Measurements from ENCODE around the gene ME3.

The ME3 gene

DNA sequence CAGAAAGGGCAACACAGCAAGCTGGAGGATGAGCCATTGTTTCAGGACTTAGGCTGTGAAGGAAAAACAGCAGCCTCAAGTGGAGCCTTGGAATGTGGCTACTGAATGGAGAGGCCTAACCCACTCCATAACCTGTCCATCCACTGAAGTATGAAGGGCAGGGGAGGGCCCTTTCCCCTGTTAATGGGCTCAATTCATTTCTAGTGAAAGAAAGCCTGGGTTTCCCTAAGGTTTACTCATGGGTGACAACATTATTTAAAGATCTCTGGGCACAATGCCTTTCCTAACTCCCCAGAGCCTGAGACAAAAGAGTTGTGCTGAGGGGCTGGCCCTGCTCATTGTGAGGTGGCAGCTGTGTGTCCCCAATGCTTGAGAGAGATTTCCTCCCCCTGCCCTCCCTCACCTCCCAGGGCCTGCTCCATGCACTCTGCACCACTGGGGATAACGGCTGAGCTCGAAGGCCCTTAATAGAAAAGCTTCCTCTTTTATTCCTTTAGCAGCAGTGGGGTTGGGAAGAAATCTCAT lies 83.8 kb downstream of the ME3 start:
- Histone ChIP-seq H3K36me3 (ENCODE audit: control insufficient read depth in 2 of 2, insufficient read depth in 2 of 2, low read length in 2 of 2) (no peaks in the 10 kb centered on the region), H3K9me3 (ENCODE audit: control insufficient read depth in 2 of 2, low read length in 2 of 2) (no peaks in the 10 kb centered on the region), H3K27me3 (ENCODE audit: control insufficient read depth in 1 of 2, insufficient read depth in 2 of 2, low read length in 2 of 2) (no peaks in the 10 kb centered on the region), H3K4me1 (ENCODE audit: control insufficient read depth, insufficient read depth, low read length) (peaks cover 25% of the 10 kb centered on the region), H3K9ac (ENCODE audit: low read length in 2 of 2) (no peak overlapping the region), H3K4me3 (ENCODE audit: low read length in 2 of 2) (no peak overlapping the region), H3K27ac (ENCODE audit: low read length) (no peak overlapping the region)

DNA sequence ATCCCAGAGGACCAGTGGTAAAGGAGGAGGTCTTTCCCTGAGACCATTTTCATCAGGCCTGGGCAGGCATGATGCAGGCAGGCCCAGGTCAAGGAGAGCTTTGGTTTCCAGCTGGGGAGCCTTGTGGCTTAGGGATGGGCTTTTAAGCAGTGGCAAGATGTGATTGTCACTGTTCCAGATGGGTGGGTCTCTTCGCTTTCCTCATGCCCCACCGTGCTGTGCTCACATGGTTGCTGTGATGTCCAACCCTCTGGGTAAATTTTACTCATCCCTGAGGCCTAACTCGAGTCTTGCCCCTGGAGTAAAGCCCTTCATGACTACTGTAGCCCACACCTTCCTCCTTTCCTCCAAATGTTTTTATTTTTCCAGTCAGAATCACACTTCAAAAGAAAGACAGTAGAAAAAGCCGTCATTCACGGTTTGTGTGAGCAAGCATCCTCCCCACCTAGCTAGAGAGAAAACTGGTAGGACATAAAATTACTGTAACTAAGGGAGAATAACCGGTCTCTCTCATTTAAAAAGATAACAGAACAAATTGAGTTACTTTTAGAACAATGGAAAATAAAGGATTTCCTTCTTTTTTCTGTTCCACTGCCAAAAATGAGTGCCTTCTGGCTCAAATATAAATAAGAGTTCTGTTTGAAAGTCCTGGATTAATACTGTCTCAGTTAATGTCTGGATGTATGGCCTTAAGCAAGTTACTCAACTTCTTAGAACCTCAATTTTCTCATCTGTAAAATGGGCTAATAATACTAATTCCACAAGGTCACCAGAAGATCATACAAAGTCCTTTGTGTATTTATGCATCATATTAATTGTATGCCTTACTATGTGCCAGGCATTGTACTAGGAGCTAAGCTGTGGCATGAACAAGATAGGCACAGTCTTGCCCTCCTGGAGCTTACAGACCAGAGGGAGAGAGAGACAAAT lies 84.9 kb downstream of the ME3 start:
- H3K36me3 ChIP-seq (ENCODE audit: control insufficient read depth in 2 of 2, insufficient read depth in 2 of 2, low read length in 2 of 2): no peaks in the 10 kb centered on the region
- no peaks in the 10 kb centered on the region for H3K9me3 ChIP-seq (ENCODE audit: control insufficient read depth in 2 of 2, low read length in 2 of 2)
- no peaks in the 10 kb centered on the region for H3K27me3 ChIP-seq (ENCODE audit: control insufficient read depth in 1 of 2, insufficient read depth in 2 of 2, low read length in 2 of 2)
- peak overlapping the region in 1 of 2 donors; percentile 13 for H3K9ac ChIP-seq (ENCODE audit: low read length in 2 of 2)
- peaks cover 19% of the 10 kb centered on the region for H3K4me1 ChIP-seq (ENCODE audit: control insufficient read depth, insufficient read depth, low read length)
- H3K4me3 ChIP-seq (ENCODE audit: low read length in 2 of 2): no peak overlapping the region
- H3K27ac ChIP-seq (ENCODE audit: low read length): no peak overlapping the region

DNA sequence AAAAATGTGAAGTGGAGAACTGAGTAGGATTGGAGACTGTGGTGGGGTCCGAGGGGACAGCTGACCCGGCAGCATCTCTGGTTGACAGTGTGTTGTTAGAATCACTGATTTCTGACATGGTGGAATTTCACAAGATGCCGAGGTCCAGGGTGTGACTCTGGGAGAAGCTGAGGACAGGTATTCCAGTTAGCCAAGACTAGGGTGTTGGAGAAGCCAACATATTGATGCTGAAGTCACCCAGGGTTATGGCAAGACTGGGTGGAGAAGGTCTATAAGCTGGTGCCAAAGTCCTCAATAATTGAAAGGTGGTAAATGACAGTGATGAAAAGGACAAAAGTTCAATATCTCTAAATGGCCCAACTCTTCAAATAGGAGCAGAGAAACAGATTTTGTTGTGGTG lies 86.1 kb downstream of the ME3 start:
- Histone ChIP-seq H3K27ac (ENCODE audit: low read length) (no peak overlapping the region), H3K9me3 (ENCODE audit: control insufficient read depth in 2 of 2, low read length in 2 of 2) (no peaks in the 10 kb centered on the region), H3K27me3 (ENCODE audit: control insufficient read depth in 1 of 2, insufficient read depth in 2 of 2, low read length in 2 of 2) (no peaks in the 10 kb centered on the region), H3K9ac (ENCODE audit: low read length in 2 of 2) (no peak overlapping the region), H3K4me1 (ENCODE audit: control insufficient read depth, insufficient read depth, low read length) (peaks cover 16% of the 10 kb centered on the region), H3K4me3 (ENCODE audit: low read length in 2 of 2) (no peak overlapping the region), H3K36me3 (ENCODE audit: control insufficient read depth in 2 of 2, insufficient read depth in 2 of 2, low read length in 2 of 2) (no peaks in the 10 kb centered on the region)

DNA sequence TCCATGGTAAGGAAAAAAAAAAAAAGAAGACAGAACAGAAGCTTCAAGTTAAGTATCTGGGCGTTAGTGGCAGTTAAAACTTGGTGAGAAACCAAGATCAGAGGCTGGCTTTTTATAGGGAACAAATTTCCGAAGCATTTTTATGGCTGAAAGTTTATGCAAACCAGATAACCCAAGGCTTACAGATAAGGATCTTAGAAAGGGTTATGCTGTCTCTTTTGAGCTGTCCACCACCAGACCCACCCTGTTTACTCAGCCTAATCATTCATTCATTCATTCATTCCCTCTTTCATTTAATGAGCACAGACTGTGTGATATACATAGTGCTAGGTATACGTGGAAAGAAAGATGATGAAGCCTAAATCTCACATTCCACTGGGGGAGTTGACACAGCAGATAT lies 89.5 kb downstream of the ME3 start:
- Histone ChIP-seq H3K4me3 (ENCODE audit: low read length in 2 of 2) (no peak overlapping the region), H3K27me3 (ENCODE audit: control insufficient read depth in 1 of 2, insufficient read depth in 2 of 2, low read length in 2 of 2) (no peaks in the 10 kb centered on the region), H3K9ac (ENCODE audit: low read length in 2 of 2) (no peak overlapping the region), H3K9me3 (ENCODE audit: control insufficient read depth in 2 of 2, low read length in 2 of 2) (no peaks in the 10 kb centered on the region), H3K27ac (ENCODE audit: low read length) (no peak overlapping the region), H3K4me1 (ENCODE audit: control insufficient read depth, insufficient read depth, low read length) (peaks cover 15% of the 10 kb centered on the region), H3K36me3 (ENCODE audit: control insufficient read depth in 2 of 2, insufficient read depth in 2 of 2, low read length in 2 of 2) (no peaks in the 10 kb centered on the region)

DNA sequence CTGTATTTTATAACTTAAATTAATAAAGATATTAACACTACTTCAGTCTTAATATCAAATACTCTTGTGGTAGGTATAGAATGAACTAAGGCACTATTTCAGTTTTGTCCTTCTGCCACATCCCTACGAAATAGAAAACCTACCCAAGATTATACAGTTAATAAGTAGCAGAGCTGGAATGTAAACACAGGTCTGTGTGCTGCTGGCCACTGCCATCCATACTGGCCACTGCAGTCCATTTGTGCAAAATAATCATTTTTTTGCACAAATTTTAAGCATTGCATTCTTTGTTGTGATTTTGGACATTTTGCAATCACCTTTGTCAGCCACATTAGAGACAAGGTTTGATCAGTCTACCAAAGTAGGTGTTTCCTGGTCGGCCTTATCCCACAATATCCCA lies 91.9 kb downstream of the ME3 start:
- Histone ChIP-seq H3K9me3 (ENCODE audit: control insufficient read depth in 2 of 2, low read length in 2 of 2) (no peaks in the 10 kb centered on the region), H3K27ac (ENCODE audit: low read length) (no peak overlapping the region), H3K4me3 (ENCODE audit: low read length in 2 of 2) (no peak overlapping the region), H3K9ac (ENCODE audit: low read length in 2 of 2) (no peak overlapping the region), H3K27me3 (ENCODE audit: control insufficient read depth in 1 of 2, insufficient read depth in 2 of 2, low read length in 2 of 2) (no peaks in the 10 kb centered on the region), H3K36me3 (ENCODE audit: control insufficient read depth in 2 of 2, insufficient read depth in 2 of 2, low read length in 2 of 2) (no peaks in the 10 kb centered on the region), H3K4me1 (ENCODE audit: control insufficient read depth, insufficient read depth, low read length) (peaks cover 23% of the 10 kb centered on the region)

DNA sequence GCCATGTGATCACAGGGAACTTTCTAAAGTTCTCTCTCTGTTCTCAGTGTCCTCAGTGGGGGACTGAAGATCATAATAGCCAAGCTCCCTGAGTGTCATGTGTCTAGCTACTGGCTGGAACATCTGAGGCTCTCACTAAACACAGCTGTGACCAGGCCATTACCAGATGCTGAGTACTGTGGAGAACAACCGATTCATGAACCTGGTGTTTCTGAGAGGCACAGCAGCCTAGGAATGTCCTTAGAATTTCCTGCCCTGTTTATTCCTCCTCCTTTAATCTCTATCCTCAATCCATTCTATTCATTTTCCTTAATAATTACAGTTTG lies 93.0 kb downstream of the ME3 start:
- Histone ChIP-seq H3K9me3 (ENCODE audit: control insufficient read depth in 2 of 2, low read length in 2 of 2) (no peaks in the 10 kb centered on the region), H3K9ac (ENCODE audit: low read length in 2 of 2) (no peak overlapping the region), H3K36me3 (ENCODE audit: control insufficient read depth in 2 of 2, insufficient read depth in 2 of 2, low read length in 2 of 2) (no peaks in the 10 kb centered on the region), H3K4me1 (ENCODE audit: control insufficient read depth, insufficient read depth, low read length) (peaks cover 29% of the 10 kb centered on the region), H3K4me3 (ENCODE audit: low read length in 2 of 2) (peak overlapping the region in 1 of 2 donors; percentile 7), H3K27ac (ENCODE audit: low read length) (no peak overlapping the region), H3K27me3 (ENCODE audit: control insufficient read depth in 1 of 2, insufficient read depth in 2 of 2, low read length in 2 of 2) (no peaks in the 10 kb centered on the region)

DNA sequence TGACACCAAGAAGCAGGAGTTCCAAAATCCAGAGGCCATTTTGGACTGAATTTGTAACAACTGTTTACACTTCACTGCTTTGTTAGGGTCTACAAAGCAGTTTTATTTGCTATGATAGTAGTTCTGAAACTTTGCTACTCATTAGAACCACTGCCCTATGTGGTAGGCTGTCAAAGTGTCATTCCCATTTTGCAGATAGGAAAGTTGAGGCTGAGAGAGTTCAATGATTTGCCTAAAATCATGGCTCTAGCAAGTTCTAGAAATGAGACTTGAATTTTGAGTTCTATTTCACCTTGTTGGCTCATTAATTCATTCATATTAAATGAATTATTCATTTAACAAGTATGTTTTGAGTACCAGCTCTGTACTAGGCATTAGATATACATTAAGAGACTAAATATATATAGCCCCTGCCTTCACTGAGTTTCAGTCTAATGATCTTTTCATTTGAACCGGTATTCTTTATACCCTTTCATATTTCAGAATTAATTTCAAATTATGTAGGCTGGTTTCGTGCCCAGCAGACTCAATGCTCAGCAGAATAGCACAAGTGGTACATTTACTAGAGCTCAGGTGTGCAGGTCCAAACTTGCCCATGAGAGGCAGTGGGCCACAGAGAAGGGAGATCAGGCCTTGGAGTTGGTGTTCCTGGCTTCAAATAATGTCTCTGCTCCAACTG lies 93.5 kb downstream of the ME3 start:
- H3K9me3 ChIP-seq (ENCODE audit: control insufficient read depth in 2 of 2, low read length in 2 of 2): no peaks in the 10 kb centered on the region
- H3K4me3 ChIP-seq (ENCODE audit: low read length in 2 of 2): peak overlapping the region; percentile 18 to 52
- H3K4me1 ChIP-seq (ENCODE audit: control insufficient read depth, insufficient read depth, low read length): peaks cover 29% of the 10 kb centered on the region
- no peaks in the 10 kb centered on the region for H3K27me3 ChIP-seq (ENCODE audit: control insufficient read depth in 1 of 2, insufficient read depth in 2 of 2, low read length in 2 of 2)
- H3K27ac ChIP-seq (ENCODE audit: low read length): peak overlapping the region; percentile 58
- H3K9ac ChIP-seq (ENCODE audit: low read length in 2 of 2): no peak overlapping the region
- H3K36me3 ChIP-seq (ENCODE audit: control insufficient read depth in 2 of 2, insufficient read depth in 2 of 2, low read length in 2 of 2): no peaks in the 10 kb centered on the region

DNA sequence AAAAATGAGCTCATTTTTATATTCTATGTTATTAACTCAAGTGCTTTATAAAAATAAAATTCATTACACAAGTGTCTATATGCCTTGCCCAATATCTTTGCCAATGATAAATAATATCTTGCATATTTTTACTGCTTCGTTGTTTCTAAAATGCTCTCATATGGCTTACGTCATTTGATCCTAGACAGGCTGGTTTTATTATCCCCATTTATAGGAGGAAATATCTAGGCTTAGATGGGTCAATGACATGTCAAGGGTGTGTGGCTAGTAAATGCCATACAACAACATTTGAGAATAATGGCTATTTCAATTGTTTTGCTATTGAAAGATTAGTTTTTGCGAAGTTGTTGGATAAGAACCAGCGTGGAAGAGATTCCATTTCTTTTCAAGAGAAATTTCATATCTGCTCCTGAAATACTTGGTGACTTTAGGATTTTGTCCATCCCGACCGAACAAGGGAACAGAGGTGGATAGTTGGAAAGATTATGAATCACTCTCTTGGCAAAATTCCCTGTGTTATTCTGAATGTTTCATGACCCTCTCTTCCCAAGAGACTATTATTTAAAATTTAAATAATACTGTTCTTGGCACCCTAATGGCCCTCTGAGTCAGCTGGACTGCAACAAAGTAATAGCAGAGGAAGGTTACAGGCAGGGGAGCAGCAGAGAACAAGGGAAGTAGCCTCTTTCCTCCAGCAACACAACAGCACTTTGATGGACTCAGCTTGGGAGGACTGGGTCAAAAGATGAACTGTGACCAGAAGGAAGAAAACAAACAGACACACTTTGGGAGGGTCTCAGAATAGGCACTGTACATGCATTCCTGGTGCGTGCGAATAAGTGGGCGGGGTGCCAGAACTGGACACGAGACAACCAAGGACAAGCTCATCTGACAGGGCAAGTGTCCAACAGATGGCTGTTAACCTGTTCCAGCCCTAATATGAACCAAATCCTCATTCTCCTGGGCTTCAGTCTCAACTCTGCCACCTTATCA lies 94.5 kb downstream of the ME3 start:
- peak overlapping the region; percentile 58 for H3K27ac ChIP-seq (ENCODE audit: low read length)

DNA sequence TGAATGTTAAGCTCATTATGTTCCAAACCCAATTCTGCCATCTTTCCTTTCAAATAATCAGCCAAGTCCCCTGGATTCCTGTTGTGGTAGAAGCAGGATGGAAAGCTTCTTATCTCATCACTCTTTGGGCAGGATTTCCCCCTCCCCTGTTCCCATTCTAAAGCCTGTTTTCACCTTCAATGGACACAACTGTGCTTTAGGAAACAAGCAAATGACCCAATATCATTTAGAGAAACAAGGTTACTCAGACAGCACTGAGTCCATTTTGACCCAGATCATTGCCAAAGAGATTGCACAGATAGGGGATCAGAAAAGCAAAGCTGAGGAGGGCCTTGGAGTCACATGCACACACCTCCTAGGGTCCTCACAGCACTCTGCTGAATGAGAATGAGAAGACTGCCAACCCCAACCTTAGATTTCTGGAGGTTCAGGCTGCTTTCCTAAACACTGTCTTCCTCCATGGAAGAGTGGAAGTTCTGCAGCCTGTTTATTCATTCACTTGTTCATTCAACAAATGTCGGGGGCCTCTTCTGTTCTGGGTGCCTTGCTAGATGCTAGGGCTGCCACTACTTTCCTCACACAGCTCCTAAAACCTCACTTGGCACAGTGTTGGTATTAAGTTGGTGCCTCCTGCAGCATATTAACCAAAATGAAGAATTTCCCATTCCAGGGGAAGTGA lies 95.3 kb downstream of the ME3 start:
- H3K36me3 ChIP-seq (ENCODE audit: control insufficient read depth in 2 of 2, insufficient read depth in 2 of 2, low read length in 2 of 2): no peaks in the 10 kb centered on the region
- no peak overlapping the region for H3K27ac ChIP-seq (ENCODE audit: low read length)
- H3K27me3 ChIP-seq (ENCODE audit: control insufficient read depth in 1 of 2, insufficient read depth in 2 of 2, low read length in 2 of 2): no peaks in the 10 kb centered on the region
- H3K4me3 ChIP-seq (ENCODE audit: low read length in 2 of 2): no peak overlapping the region
- H3K9ac ChIP-seq (ENCODE audit: low read length in 2 of 2): no peak overlapping the region
- peaks cover 29% of the 10 kb centered on the region for H3K4me1 ChIP-seq (ENCODE audit: control insufficient read depth, insufficient read depth, low read length)
- no peaks in the 10 kb centered on the region for H3K9me3 ChIP-seq (ENCODE audit: control insufficient read depth in 2 of 2, low read length in 2 of 2)

More for the DNA sequence above, 94.5 kb downstream of the ME3 start:
- no peaks in the 10 kb centered on the region for H3K36me3 ChIP-seq (ENCODE audit: control insufficient read depth in 2 of 2, insufficient read depth in 2 of 2, low read length in 2 of 2)
- H3K4me1 ChIP-seq (ENCODE audit: control insufficient read depth, insufficient read depth, low read length): peaks cover 29% of the 10 kb centered on the region
- H3K4me3 ChIP-seq (ENCODE audit: low read length in 2 of 2): peak overlapping the region; percentile 18 to 52
- no peaks in the 10 kb centered on the region for H3K9me3 ChIP-seq (ENCODE audit: control insufficient read depth in 2 of 2, low read length in 2 of 2)
- no peak overlapping the region for H3K9ac ChIP-seq (ENCODE audit: low read length in 2 of 2)
- H3K27me3 ChIP-seq (ENCODE audit: control insufficient read depth in 1 of 2, insufficient read depth in 2 of 2, low read length in 2 of 2): no peaks in the 10 kb centered on the region

DNA sequence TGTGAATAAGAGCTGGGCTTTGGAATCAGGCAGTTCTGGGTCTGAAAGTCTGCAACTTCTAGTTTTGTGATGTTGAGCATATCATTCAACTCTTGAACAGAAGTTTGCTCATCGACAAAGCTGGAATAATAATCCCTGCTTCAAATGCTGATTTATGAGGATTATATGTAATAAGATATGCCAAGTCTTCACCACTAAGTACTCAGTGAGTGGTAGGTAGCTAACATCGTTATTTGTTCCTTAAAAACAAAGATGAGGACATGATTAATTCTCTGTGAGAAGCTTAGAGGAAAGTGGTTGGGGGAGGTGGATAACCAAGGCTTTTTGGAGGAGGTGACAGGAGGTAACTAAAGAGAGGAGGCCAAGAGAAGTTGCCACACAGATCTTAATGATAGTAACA lies 96.5 kb downstream of the ME3 start:
- Histone ChIP-seq H3K9me3 (ENCODE audit: control insufficient read depth in 2 of 2, low read length in 2 of 2) (no peaks in the 10 kb centered on the region), H3K4me3 (ENCODE audit: low read length in 2 of 2) (no peak overlapping the region), H3K27me3 (ENCODE audit: control insufficient read depth in 1 of 2, insufficient read depth in 2 of 2, low read length in 2 of 2) (no peaks in the 10 kb centered on the region), H3K36me3 (ENCODE audit: control insufficient read depth in 2 of 2, insufficient read depth in 2 of 2, low read length in 2 of 2) (no peaks in the 10 kb centered on the region), H3K27ac (ENCODE audit: low read length) (peak overlapping the region; percentile 24), H3K4me1 (ENCODE audit: control insufficient read depth, insufficient read depth, low read length) (peaks cover 29% of the 10 kb centered on the region), H3K9ac (ENCODE audit: low read length in 2 of 2) (no peak overlapping the region)

Data from stomach smooth muscle (tissue), 2 donors.